HEK293 (cell line): ENCODE data around the gene SLC33A1.
A peak's percentile ranks its signal among the peaks of the same experiment; 100 is the strongest.

Experiments used
- CTCF ChIA-PET: fragments of 350-600 bp; formaldehyde crosslinking; extraction: SDS; loops from one replicate; lab custom pipeline; 2021; ENCODE audit warnings: antibody characterized with exemption; lab: Yijun Ruan, JAX
- POLR2A ChIA-PET: fragments of 300-600 bp; formaldehyde crosslinking; extraction: SDS; loops from one replicate; lab custom pipeline; 2020; ENCODE audit warnings: antibody characterized with exemption, inconsistent platforms; lab: Yijun Ruan, JAX
- H3K27ac ChIP-seq: fragments of 200-500 bp; sonication (Bioruptor generic); 2 replicates; pipeline ENCODE4 v1.5.1; 2014; ENCODE audit warnings: low read depth, low read length, control low read depth, inconsistent platforms; ENCODE audit errors: extremely low read depth
- H3K36me3 ChIP-seq, 2 experiments: fragments of 200-500 bp in 1 of 2; sonication (Bioruptor generic) in 1 of 2; 1 replicate in 1 of 2; 2 replicates in 1 of 2; pipeline ENCODE4 v1.5.1; 2014 to 2017; ENCODE audit warnings: inconsistent platforms in 2 of 2, low read length in 2 of 2; ENCODE audit not compliant: control insufficient read depth in 2 of 2, insufficient read depth in 1 of 2
- H3K4me1 ChIP-seq: fragments of 200-500 bp; sonication (Bioruptor generic); 2 replicates; pipeline ENCODE4 v1.5.1; 2014; ENCODE audit warnings: mild to moderate bottlenecking, low read length, inconsistent platforms; ENCODE audit not compliant: control insufficient read depth, insufficient read depth
- H3K4me3 ChIP-seq: 2 replicates; pipeline ENCODE4 v1.5.1; 2011; ENCODE audit warnings: low read depth, mild to moderate bottlenecking, control low read depth, low read length, moderate library complexity
- H3K9me3 ChIP-seq: fragments of 200-500 bp; sonication (Bioruptor generic); 2 replicates; pipeline ENCODE4 v1.5.1; 2014; ENCODE audit warnings: low read depth, low read length, inconsistent platforms; ENCODE audit not compliant: control insufficient read depth, insufficient read depth
- BCL11B ChIP-seq: fragments of 450-650 bp; formaldehyde crosslinking; IDR thresholded peaks from 2 replicates; pipeline ENCODE4 v1.5.1; 2016; ENCODE audit warnings: low read depth, missing biosample characterization, missing genetic modification characterization
- GLIS2 ChIP-seq: fragments of 450-650 bp; formaldehyde crosslinking; IDR thresholded peaks from 2 replicates; pipeline ENCODE4 v1.5.1; 2016; ENCODE audit warnings: missing biosample characterization, missing genetic modification characterization
- HOXA7 ChIP-seq: sonication (generic); formaldehyde crosslinking; IDR thresholded peaks from 2 replicates; pipeline ENCODE4 v1.8.1; 2022; ENCODE audit warnings: missing genetic modification reagents, borderline replicate concordance
- HOXD13 ChIP-seq: sonication (generic); formaldehyde crosslinking; IDR thresholded peaks from 2 replicates; pipeline ENCODE4 v1.8.0; 2022; ENCODE audit warnings: missing genetic modification reagents, borderline replicate concordance
- KLF16 ChIP-seq: fragments of 450-650 bp; formaldehyde crosslinking; IDR thresholded peaks from 2 replicates; pipeline ENCODE4 v1.5.1; 2017; ENCODE audit warnings: missing biosample characterization, missing genetic modification characterization
- SCRT2 ChIP-seq: fragments of 450-650 bp; formaldehyde crosslinking; IDR thresholded peaks from 2 replicates; pipeline ENCODE4 v1.5.1; 2016; ENCODE audit warnings: missing biosample characterization, missing genetic modification characterization
- TCF7L2 ChIP-seq: IDR thresholded peaks from 2 replicates; pipeline ENCODE4 v1.6.1; 2011; ENCODE audit warnings: low read depth, mild to moderate bottlenecking, inconsistent platforms, low read length, moderate library complexity, borderline replicate concordance
- ZBTB26 ChIP-seq: fragments of 450-650 bp; formaldehyde crosslinking; optimal IDR thresholded peaks from 2 replicates; pipeline ENCODE3; 2016; ENCODE audit warnings: missing biosample characterization, mild to moderate bottlenecking, missing genetic modification characterization
- ZBTB49 ChIP-seq: fragments of 450-650 bp; formaldehyde crosslinking; IDR thresholded peaks from 2 replicates; pipeline ENCODE4 v1.5.1; 2016; ENCODE audit warnings: missing biosample characterization, missing genetic modification characterization, low read depth
- ZEB2 ChIP-seq: fragments of 450-650 bp; formaldehyde crosslinking; IDR thresholded peaks from 2 replicates; pipeline ENCODE4 v1.5.1; 2016; ENCODE audit warnings: missing biosample characterization, missing genetic modification characterization
- ZFP41 ChIP-seq: fragments of 450-650 bp; formaldehyde crosslinking; IDR thresholded peaks from 2 replicates; pipeline ENCODE4 v1.5.1; 2016; ENCODE audit warnings: missing biosample characterization, missing genetic modification characterization, borderline replicate concordance
- ZFP69B ChIP-seq: fragments of 450-650 bp; formaldehyde crosslinking; IDR thresholded peaks from 2 replicates; pipeline ENCODE4 v1.5.1; 2016; ENCODE audit warnings: missing biosample characterization, missing genetic modification characterization
- ZIC2 ChIP-seq: fragments of 450-650 bp; formaldehyde crosslinking; IDR thresholded peaks from 2 replicates; pipeline ENCODE4 v1.5.1; 2016; ENCODE audit warnings: missing biosample characterization, missing genetic modification characterization
- ZNF10 ChIP-seq: fragments of 450-650 bp; formaldehyde crosslinking; IDR thresholded peaks from 2 replicates; pipeline ENCODE4 v1.5.1; 2017; ENCODE audit warnings: missing biosample characterization, missing genetic modification characterization
- ZNF121 ChIP-seq: fragments of 450-650 bp; formaldehyde crosslinking; IDR thresholded peaks from 2 replicates; pipeline ENCODE4 v1.5.1; 2016; ENCODE audit warnings: missing biosample characterization, missing genetic modification characterization
- ZNF155 ChIP-seq: fragments of 450-650 bp; formaldehyde crosslinking; IDR thresholded peaks from 2 replicates; pipeline ENCODE4 v1.5.1; 2016; ENCODE audit warnings: missing biosample characterization, missing genetic modification characterization
- ZNF175 ChIP-seq: fragments of 450-650 bp; formaldehyde crosslinking; IDR thresholded peaks from 2 replicates; pipeline ENCODE4 v1.5.1; 2016; ENCODE audit warnings: missing biosample characterization, missing genetic modification characterization
- ZNF2 ChIP-seq: fragments of 450-650 bp; formaldehyde crosslinking; IDR thresholded peaks from 2 replicates; pipeline ENCODE4 v1.5.1; 2016; ENCODE audit warnings: missing biosample characterization, missing genetic modification characterization
- ZNF324 ChIP-seq: fragments of 450-650 bp; formaldehyde crosslinking; IDR thresholded peaks from 2 replicates; pipeline ENCODE4 v1.5.1; 2016; ENCODE audit warnings: missing biosample characterization, missing genetic modification characterization
- ZNF335 ChIP-seq: fragments of 450-650 bp; formaldehyde crosslinking; conservative IDR thresholded peaks from 2 replicates; pipeline ENCODE4 v1.5.1; 2016; ENCODE audit warnings: missing biosample characterization, missing genetic modification characterization
- ZNF341 ChIP-seq: fragments of 450-650 bp; formaldehyde crosslinking; IDR thresholded peaks from 2 replicates; pipeline ENCODE4; 2016; ENCODE audit warnings: low read depth, missing biosample characterization, missing genetic modification characterization
- ZNF354C ChIP-seq: fragments of 450-650 bp; formaldehyde crosslinking; IDR thresholded peaks from 2 replicates; pipeline ENCODE4 v1.5.1; 2016; ENCODE audit warnings: missing biosample characterization, missing genetic modification characterization, low read depth, borderline replicate concordance
- ZNF521 ChIP-seq: fragments of 450-650 bp; formaldehyde crosslinking; IDR thresholded peaks from 2 replicates; pipeline ENCODE4 v1.5.1; 2017; ENCODE audit warnings: missing biosample characterization, mild to moderate bottlenecking, missing genetic modification characterization
- ZNF580 ChIP-seq: fragments of 450-650 bp; formaldehyde crosslinking; IDR thresholded peaks from 2 replicates; pipeline ENCODE4 v1.5.1; 2016; ENCODE audit warnings: missing biosample characterization, missing genetic modification characterization
- ZNF645 ChIP-seq: fragments of 450-650 bp; formaldehyde crosslinking; IDR thresholded peaks from 2 replicates; pipeline ENCODE4; 2016; ENCODE audit warnings: missing biosample characterization, missing genetic modification characterization
- ZNF664 ChIP-seq: fragments of 450-650 bp; formaldehyde crosslinking; IDR thresholded peaks from 2 replicates; pipeline ENCODE4 v1.5.1; 2016; ENCODE audit warnings: missing biosample characterization, missing genetic modification characterization
- ZNF692 ChIP-seq: fragments of 450-650 bp; formaldehyde crosslinking; IDR thresholded peaks from 2 replicates; pipeline ENCODE4 v1.5.1; 2016; ENCODE audit warnings: missing biosample characterization, missing genetic modification characterization
- ZNF704 ChIP-seq: fragments of 450-650 bp; formaldehyde crosslinking; IDR thresholded peaks from 2 replicates; pipeline ENCODE4 v1.5.1; 2016; ENCODE audit warnings: missing biosample characterization, missing genetic modification characterization
- ZNF768 ChIP-seq: fragments of 450-650 bp; formaldehyde crosslinking; IDR thresholded peaks from 2 replicates; pipeline ENCODE4 v1.5.1; 2018; ENCODE audit warnings: missing biosample characterization, mild to moderate bottlenecking, missing genetic modification characterization
- ZSCAN16 ChIP-seq: fragments of 450-650 bp; formaldehyde crosslinking; IDR thresholded peaks from 2 replicates; pipeline ENCODE4 v1.5.1; 2016; ENCODE audit warnings: missing biosample characterization, missing genetic modification characterization
- ZXDB ChIP-seq: fragments of 450-650 bp; formaldehyde crosslinking; IDR thresholded peaks from 2 replicates; pipeline ENCODE4 v1.5.1; 2016; ENCODE audit warnings: missing biosample characterization, missing genetic modification characterization

SLC33A1 gene

GRCh38 chr3:155870133-155870944, 16.1 kb upstream of the SLC33A1 start, which contains the start of gene GMPS (continued):
- TF ChIP-seq ZNF692 (peak; percentile 68), ZNF175 (tag by site-specific recombination) (no peak), ZNF335 (tag by site-specific recombination) (0 out of 2 replicates have a peak, but pooled peaks have one; percentile 53), ZNF580 (no peak), ZNF645 (tag by site-specific recombination) (no peak), SCRT2 (tag by site-specific recombination) (peak; percentile 64), ZXDB (tag by site-specific recombination) (peak; percentile 21; the same call in 1 of the 2 replicates), ZNF155 (no peak), ZSCAN16 (tag by site-specific recombination) (0 out of 2 replicates have a peak, but pooled peaks have one; percentile 17), ZIC2 (tag by site-specific recombination) (peak; percentile 44), ZNF521 (no peak), ZNF10 (tag by site-specific recombination) (peak; percentile 35; the same call in 1 of the 2 replicates), GLIS2 (peak; percentile 83), HOXA7 (CRISPR knock-in tag) (no peak), ZNF341 (tag by site-specific recombination) (peak; percentile 69), TCF7L2 (no peak), ZNF664 (tag by site-specific recombination) (no peak), ZNF768 (no peak), ZEB2 (tag by site-specific recombination) (0 out of 2 replicates have a peak, but pooled peaks have one; percentile 59), ZNF2 (peak; percentile 60; the same call in 1 of the 2 replicates), ZBTB26 (tag by site-specific recombination) (peak; percentile 80), BCL11B (tag by site-specific recombination) (0 out of 2 replicates have a peak, but pooled peaks have one; percentile 43), ZFP69B (tag by site-specific recombination) (0 out of 2 replicates have a peak, but pooled peaks have one; percentile 43), HOXD13 (CRISPR knock-in tag) (0 out of 2 replicates have a peak, but pooled peaks have one; percentile 9)

- H3K4me3 ChIP-seq = peak overlapping the region; percentile 39
- H3K4me1 ChIP-seq = no peaks in the 10 kb centered on the region
- H3K27ac ChIP-seq = peak overlapping the region; percentile 42
- no peaks in the 10 kb centered on the region for H3K36me3 ChIP-seq
- H3K9me3 ChIP-seq = no peaks in the 10 kb centered on the region
- ChIA-PET POLR2A (interaction anchor here (0.9 to 2.0 kb wide), 3 partner anchors 9 to 64 kb away, joined by 3 to 24 read pairs (median 5); partner anchors contain the start of genes C3orf33 and SLC33A1), CTCF (interaction anchor here (0.7 to 1.0 kb wide), 5 partner anchors 17 to 127 kb away, joined by 3 to 7 read pairs (median 3); partner anchors contain the start of gene C3orf33)
- TF ChIP-seq ZNF354C (tag by site-specific recombination) (no peak), ZFP41 (no peak), ZNF121 (tag by site-specific recombination) (no peak), ZNF704 (tag by site-specific recombination) (no peak), ZBTB49 (tag by site-specific recombination) (no peak), ZNF324 (tag by site-specific recombination) (no peak), KLF16 (tag by site-specific recombination) (no peak)
Measured at GRCh38 chr3:155869691-155870090, 15.5 kb upstream of the SLC33A1 start.
